ENCODE data around the gene GOLGA1.
A peak's percentile ranks its signal among the peaks of the same experiment; 100 is the strongest.

GRCh38 chr9:124840300-124840833 lies 100.5 kb downstream of the GOLGA1 start:
- TF ChIP-seq CTCF (IDR thresholded peaks at IDR 0.05) (peak in 1 of 4 experiments; percentile 11), POLR2A (IDR thresholded peaks at IDR 0.05) (no peak)

Measured in uterus (tissue), 2 donors.